Coronary artery (tissue), 2 donors: ENCODE results near the gene GCNT1.

Experiments used
- DNase-seq: peaks from one replicate; pipeline ENCODE4 v3.0.0-alpha.2; 2017; ENCODE audit warnings: low spot score
- H3K27ac ChIP-seq, 2 donors: fragments of 200-600 bp; sonication (generic); one replicate each; pipeline ENCODE4 v1.5.1; 2016 to 2019
- H3K4me3 ChIP-seq: fragments of 200-600 bp; sonication (generic); 2 replicates; pipeline ENCODE4 v1.5.1; 2016; ENCODE audit warnings: mild to moderate bottlenecking, moderate library complexity
- TF ChIP-seq, protein P1 (sequence below): fragments of 200-600 bp; sonication (generic); IDR thresholded peaks from one replicate; pipeline ENCODE4 v1.5.1; 2019; ENCODE audit warnings: antibody characterized with exemption

Gene GCNT1

DNA sequence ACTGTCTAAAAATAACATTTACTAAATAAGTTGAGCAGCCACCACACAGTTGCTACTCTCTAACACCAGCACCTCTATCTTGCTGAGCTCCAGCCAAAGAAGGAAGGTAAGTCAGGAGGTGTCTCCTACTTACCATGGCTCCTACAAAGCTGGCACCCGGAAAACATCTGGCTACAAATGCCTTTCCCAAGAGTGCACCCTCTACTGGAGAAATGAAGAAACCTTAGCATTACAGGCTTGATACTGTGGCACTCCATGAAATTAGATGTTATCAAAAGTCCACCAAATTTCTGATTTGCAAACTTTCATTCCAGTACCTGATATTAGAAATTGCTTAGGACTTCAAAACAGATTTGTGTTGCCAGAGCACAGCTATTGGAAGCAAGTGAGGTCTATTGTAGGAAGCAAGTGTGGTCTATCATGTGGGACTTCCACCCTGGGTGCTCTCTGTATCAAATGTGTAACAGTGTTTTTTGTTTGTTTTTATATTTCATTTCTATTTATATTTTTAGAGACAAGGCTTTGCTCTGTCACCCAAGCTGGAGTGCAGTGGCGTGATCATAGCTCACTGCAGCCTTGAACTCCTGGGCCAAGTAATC lies 39.1 kb upstream of the GCNT1 start:
- TF ChIP-seq, protein P1, sequence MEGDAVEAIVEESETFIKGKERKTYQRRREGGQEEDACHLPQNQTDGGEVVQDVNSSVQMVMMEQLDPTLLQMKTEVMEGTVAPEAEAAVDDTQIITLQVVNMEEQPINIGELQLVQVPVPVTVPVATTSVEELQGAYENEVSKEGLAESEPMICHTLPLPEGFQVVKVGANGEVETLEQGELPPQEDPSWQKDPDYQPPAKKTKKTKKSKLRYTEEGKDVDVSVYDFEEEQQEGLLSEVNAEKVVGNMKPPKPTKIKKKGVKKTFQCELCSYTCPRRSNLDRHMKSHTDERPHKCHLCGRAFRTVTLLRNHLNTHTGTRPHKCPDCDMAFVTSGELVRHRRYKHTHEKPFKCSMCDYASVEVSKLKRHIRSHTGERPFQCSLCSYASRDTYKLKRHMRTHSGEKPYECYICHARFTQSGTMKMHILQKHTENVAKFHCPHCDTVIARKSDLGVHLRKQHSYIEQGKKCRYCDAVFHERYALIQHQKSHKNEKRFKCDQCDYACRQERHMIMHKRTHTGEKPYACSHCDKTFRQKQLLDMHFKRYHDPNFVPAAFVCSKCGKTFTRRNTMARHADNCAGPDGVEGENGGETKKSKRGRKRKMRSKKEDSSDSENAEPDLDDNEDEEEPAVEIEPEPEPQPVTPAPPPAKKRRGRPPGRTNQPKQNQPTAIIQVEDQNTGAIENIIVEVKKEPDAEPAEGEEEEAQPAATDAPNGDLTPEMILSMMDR, result no peak
- no peak overlapping the region for H3K27ac ChIP-seq
- no peak overlapping the region for H3K4me3 ChIP-seq
- no peak for DNase-seq

DNA sequence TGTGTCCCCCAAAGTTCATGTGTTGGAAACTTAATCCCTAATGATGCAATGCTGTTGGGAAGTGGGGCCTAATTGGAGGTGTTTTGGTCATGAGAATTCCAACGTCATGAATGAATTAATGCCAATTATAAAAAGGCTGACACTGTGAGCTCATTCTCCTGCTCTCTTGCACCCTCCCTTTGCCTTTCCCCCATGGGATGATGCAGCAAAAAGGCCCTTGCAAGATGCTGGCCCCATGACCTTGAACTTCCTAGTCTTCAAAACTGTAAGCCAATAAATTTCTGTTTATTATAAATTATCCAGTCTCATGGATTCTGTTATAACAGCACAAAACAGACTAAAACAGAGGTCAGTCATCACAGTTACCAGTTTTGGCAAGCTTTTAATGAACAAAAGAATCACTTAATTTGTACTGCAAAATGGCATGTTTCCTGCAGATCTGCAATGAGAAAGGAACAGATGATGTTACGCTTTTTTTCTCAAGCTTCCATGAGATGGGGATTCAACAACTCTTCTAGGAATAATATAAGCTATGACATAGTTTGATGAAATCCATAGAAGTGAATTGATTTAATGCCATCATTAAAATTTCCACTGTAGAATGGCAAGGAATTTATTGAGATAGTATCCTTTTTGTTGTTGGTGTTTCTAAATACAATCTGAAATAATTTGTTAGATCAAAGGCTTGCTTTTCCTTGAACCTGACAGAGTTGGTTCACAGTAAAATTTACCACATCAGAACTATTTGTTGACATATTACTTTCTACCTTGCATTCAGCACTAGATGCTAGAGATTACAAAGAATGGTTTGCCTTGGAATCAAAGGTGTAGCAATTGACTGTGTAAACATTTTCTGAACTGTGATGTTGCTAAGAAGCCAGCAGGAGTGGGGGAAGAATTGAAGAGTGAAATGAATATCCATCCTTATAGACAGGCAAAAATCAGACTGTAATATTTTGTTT lies 35.5 kb upstream of the GCNT1 start:
- DNase-seq, result no peak
- H3K4me3 ChIP-seq, result no peak overlapping the region
- H3K27ac ChIP-seq, result no peak overlapping the region
- TF ChIP-seq, protein P1, result no peak

GRCh38 chr9:76424491-76424890 lies 34.5 kb upstream of the GCNT1 start:
- no peak overlapping the region for H3K4me3 ChIP-seq
- TF ChIP-seq, protein P1, result no peak
- no peak for DNase-seq
- no peak overlapping the region for H3K27ac ChIP-seq

DNA sequence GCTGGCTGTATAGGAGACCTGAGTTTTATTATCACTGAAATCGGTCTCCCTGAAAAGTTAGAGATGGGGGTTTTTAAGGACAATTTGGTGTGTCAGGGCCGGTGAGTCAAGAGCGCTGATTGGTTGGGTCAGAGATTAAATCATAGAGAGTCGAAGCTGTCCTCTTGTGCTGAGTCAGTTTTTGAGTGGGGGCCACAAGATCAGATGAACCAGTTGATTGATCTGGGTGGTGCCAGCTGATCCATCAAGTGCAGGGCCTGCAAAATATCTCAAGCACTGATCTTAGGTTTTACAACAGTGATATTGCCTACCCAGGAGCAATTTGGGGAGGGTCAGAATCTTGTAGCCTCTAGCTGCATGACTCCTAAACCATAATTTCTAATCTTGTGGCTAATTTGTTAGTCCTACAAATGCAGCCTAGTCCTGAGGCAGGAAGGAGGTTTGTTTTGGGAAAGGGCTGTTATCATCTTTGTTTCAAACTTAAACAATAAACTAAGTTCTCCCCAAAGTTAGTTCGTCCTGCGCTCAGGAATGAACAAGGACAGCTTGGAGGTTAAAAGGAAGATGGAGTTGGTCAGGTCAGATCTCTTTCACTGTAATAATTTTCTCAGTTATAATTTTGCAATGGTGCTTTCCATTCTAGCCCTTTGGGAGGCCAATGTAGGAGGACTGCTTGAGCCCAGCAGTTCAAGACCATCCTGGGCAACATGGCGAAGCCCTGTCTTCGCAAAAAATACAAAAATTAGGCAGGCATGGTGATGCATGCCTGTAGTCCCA lies 33.1 kb upstream of the GCNT1 start:
- Histone ChIP-seq H3K27ac (no peak overlapping the region), H3K4me3 (no peak overlapping the region)
- TF ChIP-seq, protein P1, result no peak
- DNase-seq, result no peak

- H3K4me3 ChIP-seq, result no peak overlapping the region
- no peak for DNase-seq
- H3K27ac ChIP-seq, result no peak overlapping the region
- TF ChIP-seq, protein P1, result no peak
Observed at GRCh38 chr9:76426807-76427419, 32.1 kb upstream of the GCNT1 start.

DNA sequence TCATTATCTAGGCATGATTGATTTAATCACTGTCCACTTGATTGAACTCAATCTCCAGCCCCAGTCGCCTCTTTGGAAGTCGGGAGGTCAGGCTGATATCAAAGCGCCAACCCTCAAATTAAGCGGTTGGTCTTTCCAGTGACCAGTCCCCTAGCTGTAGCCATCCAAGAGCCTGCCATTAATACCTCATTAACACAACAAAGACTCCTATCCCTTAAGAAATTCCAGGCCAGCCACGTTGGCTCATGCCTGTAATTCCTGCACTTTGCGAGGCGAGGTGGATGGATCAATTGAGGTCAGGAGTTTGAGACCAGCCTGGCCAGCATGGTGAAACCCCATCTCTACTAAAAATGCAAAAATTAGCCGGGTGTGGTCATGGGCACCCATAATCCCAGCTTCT lies 27.4 kb upstream of the GCNT1 start:
- TF ChIP-seq, protein P1, result no peak

More for the DNA sequence above, 27.4 kb upstream of the GCNT1 start:
- H3K27ac ChIP-seq, result no peak overlapping the region
- no peak for DNase-seq
- no peak overlapping the region for H3K4me3 ChIP-seq
